Measurements from ENCODE around the gene CD40. TPM values are rescaled to one million over a fixed set of nuclear protein-coding genes. Genes with fewer than 3 reads are reported as not detected.
A peak's percentile ranks its signal among the peaks of the same experiment; 100 is the strongest.
"Not testable (repeated sequence)": the region's sequence is repeated elsewhere in the genome, so short reads cannot be mapped to it uniquely, and the experiment has no call there.

Gene CD40
- total and polyA plus RNA-seq, 10 of the 15 experiments (the other 5 are each of a cell fraction or from before 2014, with no cell fraction given) = 40.8 to 193 (median 89.5) TPM

DNA sequence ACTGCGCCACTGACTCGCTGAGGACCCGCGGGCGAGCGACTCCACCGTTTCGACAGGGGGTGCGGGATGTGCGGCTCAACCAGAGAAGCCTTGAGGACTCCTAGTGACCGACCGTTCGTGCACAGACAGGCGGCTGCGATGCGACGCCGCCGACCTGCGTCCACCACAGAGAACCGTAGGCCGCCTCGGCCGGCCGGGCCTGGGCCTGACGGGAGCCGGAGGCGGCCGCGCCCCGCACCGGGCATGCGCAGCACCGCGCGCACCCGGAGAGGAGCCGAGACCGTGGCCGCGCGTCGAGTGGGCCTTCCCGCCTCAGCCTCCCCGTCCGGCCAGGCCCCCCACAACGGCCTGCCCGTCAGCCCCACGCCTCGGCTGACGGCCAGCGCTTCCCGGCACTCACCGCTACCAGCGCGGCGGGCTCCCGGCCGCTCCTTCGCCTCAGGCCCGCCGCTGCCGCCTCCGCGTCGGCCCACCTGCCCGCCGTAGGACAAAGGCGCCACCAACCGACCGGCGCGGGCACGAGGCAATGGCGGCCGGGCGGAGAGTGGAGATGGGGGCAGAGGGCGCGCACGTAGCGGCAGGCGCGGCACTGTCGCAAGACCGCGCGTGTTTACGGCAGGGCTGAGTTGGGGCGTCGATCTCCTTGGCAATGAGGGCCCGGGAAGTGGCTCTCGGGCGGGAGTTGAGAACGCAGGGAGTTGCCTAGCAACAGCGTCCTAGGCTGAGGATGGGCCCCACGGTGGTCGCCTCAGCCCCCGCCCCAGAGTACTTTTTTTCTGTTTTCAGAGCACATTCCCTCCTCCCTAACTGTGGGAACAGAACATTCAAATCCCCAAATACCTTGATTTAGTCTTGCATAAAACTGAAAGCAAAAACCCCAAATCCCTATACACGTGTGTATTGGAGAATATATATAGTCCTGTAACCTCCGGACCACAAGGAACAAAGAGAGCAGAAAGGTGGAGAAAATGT lies 28.4 kb upstream of the CD40 start, which contains the start of gene NCOA5 (continued):
- TF ChIP-seq, protein P1, sequence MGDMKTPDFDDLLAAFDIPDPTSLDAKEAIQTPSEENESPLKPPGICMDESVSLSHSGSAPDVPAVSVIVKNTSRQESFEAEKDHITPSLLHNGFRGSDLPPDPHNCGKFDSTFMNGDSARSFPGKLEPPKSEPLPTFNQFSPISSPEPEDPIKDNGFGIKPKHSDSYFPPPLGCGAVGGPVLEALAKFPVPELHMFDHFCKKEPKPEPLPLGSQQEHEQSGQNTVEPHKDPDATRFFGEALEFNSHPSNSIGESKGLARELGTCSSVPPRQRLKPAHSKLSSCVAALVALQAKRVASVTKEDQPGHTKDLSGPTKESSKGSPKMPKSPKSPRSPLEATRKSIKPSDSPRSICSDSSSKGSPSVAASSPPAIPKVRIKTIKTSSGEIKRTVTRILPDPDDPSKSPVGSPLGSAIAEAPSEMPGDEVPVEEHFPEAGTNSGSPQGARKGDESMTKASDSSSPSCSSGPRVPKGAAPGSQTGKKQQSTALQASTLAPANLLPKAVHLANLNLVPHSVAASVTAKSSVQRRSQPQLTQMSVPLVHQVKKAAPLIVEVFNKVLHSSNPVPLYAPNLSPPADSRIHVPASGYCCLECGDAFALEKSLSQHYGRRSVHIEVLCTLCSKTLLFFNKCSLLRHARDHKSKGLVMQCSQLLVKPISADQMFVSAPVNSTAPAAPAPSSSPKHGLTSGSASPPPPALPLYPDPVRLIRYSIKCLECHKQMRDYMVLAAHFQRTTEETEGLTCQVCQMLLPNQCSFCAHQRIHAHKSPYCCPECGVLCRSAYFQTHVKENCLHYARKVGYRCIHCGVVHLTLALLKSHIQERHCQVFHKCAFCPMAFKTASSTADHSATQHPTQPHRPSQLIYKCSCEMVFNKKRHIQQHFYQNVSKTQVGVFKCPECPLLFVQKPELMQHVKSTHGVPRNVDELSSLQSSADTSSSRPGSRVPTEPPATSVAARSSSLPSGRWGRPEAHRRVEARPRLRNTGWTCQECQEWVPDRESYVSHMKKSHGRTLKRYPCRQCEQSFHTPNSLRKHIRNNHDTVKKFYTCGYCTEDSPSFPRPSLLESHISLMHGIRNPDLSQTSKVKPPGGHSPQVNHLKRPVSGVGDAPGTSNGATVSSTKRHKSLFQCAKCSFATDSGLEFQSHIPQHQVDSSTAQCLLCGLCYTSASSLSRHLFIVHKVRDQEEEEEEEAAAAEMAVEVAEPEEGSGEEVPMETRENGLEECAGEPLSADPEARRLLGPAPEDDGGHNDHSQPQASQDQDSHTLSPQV (IDR thresholded peaks at IDR 0.05) = peak; percentile 82; the same call in 1 of the 2 replicates
- TF ChIP-seq, protein P2, sequence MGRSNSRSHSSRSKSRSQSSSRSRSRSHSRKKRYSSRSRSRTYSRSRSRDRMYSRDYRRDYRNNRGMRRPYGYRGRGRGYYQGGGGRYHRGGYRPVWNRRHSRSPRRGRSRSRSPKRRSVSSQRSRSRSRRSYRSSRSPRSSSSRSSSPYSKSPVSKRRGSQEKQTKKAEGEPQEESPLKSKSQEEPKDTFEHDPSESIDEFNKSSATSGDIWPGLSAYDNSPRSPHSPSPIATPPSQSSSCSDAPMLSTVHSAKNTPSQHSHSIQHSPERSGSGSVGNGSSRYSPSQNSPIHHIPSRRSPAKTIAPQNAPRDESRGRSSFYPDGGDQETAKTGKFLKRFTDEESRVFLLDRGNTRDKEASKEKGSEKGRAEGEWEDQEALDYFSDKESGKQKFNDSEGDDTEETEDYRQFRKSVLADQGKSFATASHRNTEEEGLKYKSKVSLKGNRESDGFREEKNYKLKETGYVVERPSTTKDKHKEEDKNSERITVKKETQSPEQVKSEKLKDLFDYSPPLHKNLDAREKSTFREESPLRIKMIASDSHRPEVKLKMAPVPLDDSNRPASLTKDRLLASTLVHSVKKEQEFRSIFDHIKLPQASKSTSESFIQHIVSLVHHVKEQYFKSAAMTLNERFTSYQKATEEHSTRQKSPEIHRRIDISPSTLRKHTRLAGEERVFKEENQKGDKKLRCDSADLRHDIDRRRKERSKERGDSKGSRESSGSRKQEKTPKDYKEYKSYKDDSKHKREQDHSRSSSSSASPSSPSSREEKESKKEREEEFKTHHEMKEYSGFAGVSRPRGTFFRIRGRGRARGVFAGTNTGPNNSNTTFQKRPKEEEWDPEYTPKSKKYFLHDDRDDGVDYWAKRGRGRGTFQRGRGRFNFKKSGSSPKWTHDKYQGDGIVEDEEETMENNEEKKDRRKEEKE (IDR thresholded peaks at IDR 0.05) = peak; percentile 71; the same call in 1 of the 2 replicates
- TF ChIP-seq IKZF2 (IDR thresholded peaks at IDR 0.05) (no peak), POLR2AphosphoS2 (IDR thresholded peaks at IDR 0.05; ENCODE audit: low read depth, low read length) (peak; percentile 76), ZNF384 (IDR thresholded peaks at IDR 0.05; ENCODE audit: borderline replicate concordance, low read depth, low read length) (no peak), YY1 (IDR thresholded peaks at IDR 0.05; ENCODE audit: low read depth, low read length) (peak; percentile 99)

DNA sequence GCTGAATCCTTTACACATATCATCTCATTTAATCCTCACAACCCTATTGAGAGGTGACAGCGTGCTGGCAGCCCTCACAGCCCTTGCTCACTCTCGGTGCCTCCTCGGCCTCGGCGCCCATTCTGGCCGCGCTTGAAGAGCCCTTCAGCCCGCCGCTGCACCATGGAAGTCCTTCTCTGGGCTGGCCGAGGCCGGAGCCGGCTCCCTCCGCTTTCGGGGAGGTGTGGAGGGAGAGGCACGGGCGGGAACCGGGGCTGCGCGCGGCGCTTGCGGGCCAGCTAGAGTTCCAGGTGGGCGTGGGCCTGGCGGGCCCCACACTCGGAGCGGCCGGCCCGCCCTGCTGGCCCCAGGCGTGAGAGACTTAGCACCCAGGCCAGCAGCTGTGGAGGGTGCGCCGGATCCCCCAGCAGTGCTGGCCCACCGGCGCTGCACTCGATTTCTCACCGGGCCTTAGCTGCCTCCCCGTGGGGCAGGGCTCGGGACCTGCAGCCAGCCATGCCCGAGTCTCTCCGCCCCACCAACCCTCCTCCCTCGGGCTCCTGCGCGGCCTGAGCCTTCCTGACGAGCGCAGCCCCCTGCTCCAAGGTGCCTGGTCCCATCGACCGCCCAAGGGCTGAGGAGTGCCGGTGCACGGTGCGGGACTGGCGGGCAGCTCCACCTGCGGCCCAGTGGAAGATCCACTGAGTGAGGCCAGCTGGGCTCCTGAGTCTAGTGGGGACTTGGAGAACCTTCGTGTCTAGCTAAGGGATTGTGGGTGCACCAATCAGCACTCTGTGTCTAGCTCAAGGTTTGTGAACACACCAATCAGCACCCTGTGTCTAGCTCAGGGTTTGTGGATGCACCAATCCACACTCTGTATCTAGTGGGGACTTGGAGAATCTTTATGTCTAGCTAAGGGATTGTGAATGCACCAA lies 26.2 kb upstream of the CD40 start:
- BruUV-seq (replicated peaks); H3K27ac ChIP-seq (ENCODE audit: control insufficient read depth, insufficient read depth); H3K9ac ChIP-seq (ENCODE audit: control insufficient read depth, insufficient read depth, low read length); H3K27me3 ChIP-seq (replicated peaks in 1 of 2; ENCODE audit: control insufficient read depth in 2 of 2, insufficient read depth in 2 of 2, low read length in 1 of 2); FAIRE-seq; H3K4me1 ChIP-seq (ENCODE audit: control insufficient read depth, insufficient read depth, low read length); ATAC-seq; H4K20me1 ChIP-seq (ENCODE audit: control insufficient read depth, insufficient read depth); H3K9me3 ChIP-seq (replicated peaks; ENCODE audit: control insufficient read depth, insufficient read depth, low read length); POLR2A ChIA-PET; DNase-seq (ENCODE audit: low read depth, low spot score); intact Hi-C loops (cut with micrococcal nuclease; ENCODE audit: unreplicated experiment); H2AFZ ChIP-seq (ENCODE audit: control insufficient read depth, low read depth, low read length); H3K36me3 ChIP-seq (ENCODE audit: control insufficient read depth in 2 of 2, insufficient read depth in 2 of 2, low read length in 1 of 2); RAD21 ChIA-PET (ENCODE audit: unreplicated experiment); H3K4me3 ChIP-seq; in situ Hi-C loops (cut with MboI); H3K4me2 ChIP-seq (ENCODE audit: control insufficient read depth, insufficient read depth): not testable (repeated sequence)
- CTCF ChIA-PET = interaction anchor here (0.6 to 1.7 kb wide), 5 partner anchors 16 to 68 kb away, joined by 3 to 5 read pairs (median 4); no protein-coding TSS in a partner anchor
- peaks cover 28% of the 10 kb centered on the region for H3K79me2 ChIP-seq (ENCODE audit: control insufficient read depth, insufficient read depth, low read length)
- WGBS (ENCODE audit: insufficient coverage, insufficient replicate concordance, low lambda C conversion rate, missing lambda C conversion rate) = 84% methylated on average over 52 of the region's 52 CpGs
- SMC1A ChIA-PET (ENCODE audit: uncharacterized antibody, unreplicated experiment) = interaction anchor here (1.5 to 2.0 kb wide), 2 partner anchors 10 to 38 kb away, joined by 4 to 5 read pairs; no protein-coding TSS in a partner anchor

Measured in GM12878 (cell line).